ENCODE results near the gene GABRR3. TPM values are rescaled to one million over a fixed set of nuclear protein-coding genes. Genes with fewer than 3 reads are reported as not detected.

GABRR3 gene
- polyA plus RNA-seq, 1 donor from 2014 or later = not detected

DNA sequence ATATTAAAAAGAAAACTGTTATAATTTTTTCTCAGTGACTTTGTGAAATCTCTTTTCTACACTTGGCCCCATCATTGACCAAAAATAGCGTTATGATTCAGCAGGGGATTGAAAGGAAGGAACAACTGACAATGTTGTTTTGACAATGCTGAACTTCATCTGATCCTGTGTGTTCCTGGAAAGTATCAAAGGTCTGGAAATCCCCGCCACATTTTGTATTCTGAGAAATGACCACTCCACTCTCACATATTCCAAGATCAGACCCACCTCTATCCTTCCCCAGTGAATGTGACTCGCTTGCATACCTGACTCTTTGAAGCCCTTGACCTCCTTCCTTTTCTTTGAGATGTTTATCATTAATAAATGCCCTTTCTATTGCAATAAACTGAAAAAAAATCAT is 53.2 kb downstream of the GABRR3 start:
- no peak overlapping the region for H2AFZ ChIP-seq (ENCODE audit: low read depth, low read length)
- H3K36me3 ChIP-seq (ENCODE audit: insufficient read depth, low read length) = no peaks in the 10 kb centered on the region
- H3K27me3 ChIP-seq (ENCODE audit: insufficient read depth, low read depth, low read length) = no peaks in the 10 kb centered on the region
- no peak overlapping the region for H3K9ac ChIP-seq (ENCODE audit: low read length)
- no peak overlapping the region for H3K4me2 ChIP-seq (ENCODE audit: low read length)
- no peaks in the 10 kb centered on the region for H3K9me2 ChIP-seq (ENCODE audit: insufficient read depth, low read length)
- TF ChIP-seq EZH2 (IDR thresholded peaks at IDR 0.05; ENCODE audit: borderline replicate concordance, insufficient read depth, low read length, poor library complexity, severe bottlenecking) (no peak), TAF1 (IDR thresholded peaks at IDR 0.05; ENCODE audit: low read depth) (no peak), RAD21 (conservative IDR thresholded peaks at IDR 0.05) (no peak), POLR2AphosphoS5 (IDR thresholded peaks at IDR 0.05) (no peak), SMC3 (conservative IDR thresholded peaks at IDR 0.05; ENCODE audit: poor library complexity) (no peak)
- TF ChIP-seq, protein P1, sequence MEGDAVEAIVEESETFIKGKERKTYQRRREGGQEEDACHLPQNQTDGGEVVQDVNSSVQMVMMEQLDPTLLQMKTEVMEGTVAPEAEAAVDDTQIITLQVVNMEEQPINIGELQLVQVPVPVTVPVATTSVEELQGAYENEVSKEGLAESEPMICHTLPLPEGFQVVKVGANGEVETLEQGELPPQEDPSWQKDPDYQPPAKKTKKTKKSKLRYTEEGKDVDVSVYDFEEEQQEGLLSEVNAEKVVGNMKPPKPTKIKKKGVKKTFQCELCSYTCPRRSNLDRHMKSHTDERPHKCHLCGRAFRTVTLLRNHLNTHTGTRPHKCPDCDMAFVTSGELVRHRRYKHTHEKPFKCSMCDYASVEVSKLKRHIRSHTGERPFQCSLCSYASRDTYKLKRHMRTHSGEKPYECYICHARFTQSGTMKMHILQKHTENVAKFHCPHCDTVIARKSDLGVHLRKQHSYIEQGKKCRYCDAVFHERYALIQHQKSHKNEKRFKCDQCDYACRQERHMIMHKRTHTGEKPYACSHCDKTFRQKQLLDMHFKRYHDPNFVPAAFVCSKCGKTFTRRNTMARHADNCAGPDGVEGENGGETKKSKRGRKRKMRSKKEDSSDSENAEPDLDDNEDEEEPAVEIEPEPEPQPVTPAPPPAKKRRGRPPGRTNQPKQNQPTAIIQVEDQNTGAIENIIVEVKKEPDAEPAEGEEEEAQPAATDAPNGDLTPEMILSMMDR (IDR thresholded peaks at IDR 0.05; ENCODE audit: poor library complexity, severe bottlenecking) = no peak
- TF ChIP-seq, protein P2, sequence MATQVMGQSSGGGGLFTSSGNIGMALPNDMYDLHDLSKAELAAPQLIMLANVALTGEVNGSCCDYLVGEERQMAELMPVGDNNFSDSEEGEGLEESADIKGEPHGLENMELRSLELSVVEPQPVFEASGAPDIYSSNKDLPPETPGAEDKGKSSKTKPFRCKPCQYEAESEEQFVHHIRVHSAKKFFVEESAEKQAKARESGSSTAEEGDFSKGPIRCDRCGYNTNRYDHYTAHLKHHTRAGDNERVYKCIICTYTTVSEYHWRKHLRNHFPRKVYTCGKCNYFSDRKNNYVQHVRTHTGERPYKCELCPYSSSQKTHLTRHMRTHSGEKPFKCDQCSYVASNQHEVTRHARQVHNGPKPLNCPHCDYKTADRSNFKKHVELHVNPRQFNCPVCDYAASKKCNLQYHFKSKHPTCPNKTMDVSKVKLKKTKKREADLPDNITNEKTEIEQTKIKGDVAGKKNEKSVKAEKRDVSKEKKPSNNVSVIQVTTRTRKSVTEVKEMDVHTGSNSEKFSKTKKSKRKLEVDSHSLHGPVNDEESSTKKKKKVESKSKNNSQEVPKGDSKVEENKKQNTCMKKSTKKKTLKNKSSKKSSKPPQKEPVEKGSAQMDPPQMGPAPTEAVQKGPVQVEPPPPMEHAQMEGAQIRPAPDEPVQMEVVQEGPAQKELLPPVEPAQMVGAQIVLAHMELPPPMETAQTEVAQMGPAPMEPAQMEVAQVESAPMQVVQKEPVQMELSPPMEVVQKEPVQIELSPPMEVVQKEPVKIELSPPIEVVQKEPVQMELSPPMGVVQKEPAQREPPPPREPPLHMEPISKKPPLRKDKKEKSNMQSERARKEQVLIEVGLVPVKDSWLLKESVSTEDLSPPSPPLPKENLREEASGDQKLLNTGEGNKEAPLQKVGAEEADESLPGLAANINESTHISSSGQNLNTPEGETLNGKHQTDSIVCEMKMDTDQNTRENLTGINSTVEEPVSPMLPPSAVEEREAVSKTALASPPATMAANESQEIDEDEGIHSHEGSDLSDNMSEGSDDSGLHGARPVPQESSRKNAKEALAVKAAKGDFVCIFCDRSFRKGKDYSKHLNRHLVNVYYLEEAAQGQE (IDR thresholded peaks at IDR 0.05; ENCODE audit: borderline replicate concordance) = no peak
- no peaks in the 10 kb centered on the region for H3F3A ChIP-seq (ENCODE audit: insufficient read depth, low read length, poor library complexity, severe bottlenecking)
- no peaks in the 10 kb centered on the region for H3K79me2 ChIP-seq (replicated peaks; ENCODE audit: insufficient read depth, low read length)
- no peaks in the 10 kb centered on the region for H4K20me1 ChIP-seq (ENCODE audit: insufficient read depth)
- no peaks in the 10 kb centered on the region for H3K9me3 ChIP-seq (ENCODE audit: low read length)
- H3K4me3 ChIP-seq (ENCODE audit: low read length) = no peak overlapping the region
- H3K27ac ChIP-seq (ENCODE audit: low read length) = no peak overlapping the region

DNA sequence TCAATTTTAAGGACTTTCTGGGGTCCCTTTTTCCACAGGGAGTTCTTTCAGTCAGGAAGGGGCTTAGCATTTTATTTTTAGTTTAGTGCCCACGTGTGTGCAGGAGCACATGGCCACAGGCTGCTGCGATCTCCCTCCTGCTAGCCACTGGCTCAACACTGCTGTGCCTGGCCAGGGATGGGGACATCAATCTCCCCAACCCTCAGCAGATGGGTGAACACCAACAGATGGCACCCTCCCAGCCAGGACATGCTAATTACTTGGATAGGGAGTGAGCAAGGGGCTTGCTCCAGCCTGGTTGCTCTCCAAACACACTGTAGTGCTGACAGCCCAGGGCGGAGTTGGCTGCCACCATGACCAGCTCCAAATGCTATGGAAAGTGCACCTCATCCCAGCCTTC is 55.5 kb downstream of the GABRR3 start:
- TF ChIP-seq SMC3 (conservative IDR thresholded peaks at IDR 0.05; ENCODE audit: poor library complexity) = no peak
- no peak for TF ChIP-seq EP300 (conservative IDR thresholded peaks at IDR 0.05; ENCODE audit: poor library complexity, severe bottlenecking)
- TF ChIP-seq MXI1 (conservative IDR thresholded peaks at IDR 0.05; ENCODE audit: poor library complexity, severe bottlenecking) = no peak
- no peak for TF ChIP-seq RAD21 (conservative IDR thresholded peaks at IDR 0.05)
- no peak for TF ChIP-seq POLR2AphosphoS5 (IDR thresholded peaks at IDR 0.05)
- TF ChIP-seq TAF1 (IDR thresholded peaks at IDR 0.05; ENCODE audit: low read depth) = no peak
- TF ChIP-seq, protein P2 (IDR thresholded peaks at IDR 0.05; ENCODE audit: borderline replicate concordance) = no peak
- TF ChIP-seq, protein P1 (IDR thresholded peaks at IDR 0.05; ENCODE audit: poor library complexity, severe bottlenecking) = no peak
- TF ChIP-seq EZH2 (IDR thresholded peaks at IDR 0.05; ENCODE audit: borderline replicate concordance, insufficient read depth, low read length, poor library complexity, severe bottlenecking) = no peak
- no peak overlapping the region for H2AFZ ChIP-seq (ENCODE audit: low read depth, low read length)
- no peak overlapping the region for H3K4me3 ChIP-seq (ENCODE audit: low read length)
- H3K27ac ChIP-seq (ENCODE audit: low read length) = no peak overlapping the region
- H3K4me2 ChIP-seq (ENCODE audit: low read length) = no peak overlapping the region
- no peaks in the 10 kb centered on the region for H3K9me2 ChIP-seq (ENCODE audit: insufficient read depth, low read length)
- H3K79me2 ChIP-seq (replicated peaks; ENCODE audit: insufficient read depth, low read length) = no peaks in the 10 kb centered on the region
- H4K20me1 ChIP-seq (ENCODE audit: insufficient read depth) = no peaks in the 10 kb centered on the region
- no peaks in the 10 kb centered on the region for H3K27me3 ChIP-seq (ENCODE audit: insufficient read depth, low read depth, low read length)
- no peaks in the 10 kb centered on the region for H3K36me3 ChIP-seq (ENCODE audit: insufficient read depth, low read length)
- H3F3A ChIP-seq (ENCODE audit: insufficient read depth, low read length, poor library complexity, severe bottlenecking) = no peaks in the 10 kb centered on the region
- H3K9me3 ChIP-seq (ENCODE audit: low read length) = no peaks in the 10 kb centered on the region
- no peak overlapping the region for H3K9ac ChIP-seq (ENCODE audit: low read length)

Data from neural cell (in vitro differentiated cells).